GM21737 (cell line): ENCODE measurements around the gene POLE2.
A peak's percentile ranks its signal among the peaks of the same experiment; 100 is the strongest.
"Not testable (repeated sequence)": the region's sequence is repeated elsewhere in the genome, so short reads cannot be mapped to it uniquely, and the experiment has no call there.

Experiments
- ATAC-seq: cut with Tn5 transposase; IDR thresholded peaks from one replicate; pipeline ENCODE4 v1.9.1; 2021; ENCODE audit warnings: mild to moderate bottlenecking, moderate library complexity; ENCODE audit not compliant: unreplicated experiment

Gene POLE2

DNA sequence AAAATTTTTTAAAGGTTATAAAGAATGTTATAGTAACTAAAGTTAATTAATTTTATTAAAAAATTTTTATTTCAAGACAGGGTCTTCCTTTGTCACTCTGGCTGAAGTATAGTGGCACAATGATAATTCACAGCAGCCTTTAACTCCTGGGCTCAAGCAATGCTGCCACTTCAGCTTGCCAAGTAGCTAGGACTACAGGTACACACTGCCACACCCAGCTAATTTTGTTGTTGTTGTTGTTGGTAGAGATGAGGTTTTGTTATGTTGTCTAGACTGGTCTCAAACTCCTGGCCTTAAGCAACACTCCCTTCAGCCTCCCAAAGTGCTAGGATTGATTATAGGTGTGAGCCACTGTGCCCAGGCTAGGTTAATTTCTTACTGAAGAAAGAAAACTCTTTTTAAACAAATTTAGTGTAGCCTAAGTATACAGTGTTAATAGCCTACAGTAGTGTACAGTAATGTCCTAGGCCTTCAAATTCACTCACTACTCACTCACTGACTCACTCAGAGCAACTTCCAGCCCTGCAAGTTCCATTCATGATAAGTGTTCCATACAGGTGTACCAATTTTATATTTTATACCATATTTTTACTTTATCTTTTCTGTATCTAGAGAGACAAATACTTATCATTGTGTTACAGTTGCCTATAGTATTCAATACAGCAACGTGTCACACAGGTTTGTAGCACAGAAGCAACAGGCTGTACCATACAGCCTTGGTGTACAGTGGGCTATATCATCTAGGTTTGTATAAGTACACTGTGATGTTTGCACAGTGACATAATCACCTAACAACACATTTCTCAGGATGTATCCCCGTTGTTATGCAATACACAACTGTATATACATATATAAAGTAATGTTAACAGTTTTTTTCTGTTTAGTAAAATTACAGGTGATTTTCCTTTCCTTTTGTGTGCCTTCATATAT lies 28.2 kb downstream of the POLE2 start:
- ATAC-seq = no peak

DNA sequence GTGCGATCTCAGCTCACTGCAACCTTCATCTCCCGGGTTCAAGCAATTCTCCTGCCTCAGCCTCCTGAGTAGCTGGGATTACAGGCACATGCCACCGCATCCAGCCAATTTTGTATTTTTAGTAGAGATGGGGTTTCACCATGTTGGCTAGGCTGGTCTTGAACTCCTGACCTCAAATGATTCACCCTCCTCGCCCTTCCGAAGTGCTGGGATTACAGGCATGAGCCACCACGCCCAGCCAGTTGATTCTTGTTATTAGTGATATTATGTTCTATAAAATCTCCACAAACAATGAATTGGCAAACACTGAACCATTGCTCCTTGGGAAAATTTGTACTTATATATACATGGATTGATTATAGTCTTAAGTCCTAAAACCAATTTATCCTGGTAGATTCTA lies 30.5 kb downstream of the POLE2 start:
- ATAC-seq = not testable (repeated sequence)

DNA sequence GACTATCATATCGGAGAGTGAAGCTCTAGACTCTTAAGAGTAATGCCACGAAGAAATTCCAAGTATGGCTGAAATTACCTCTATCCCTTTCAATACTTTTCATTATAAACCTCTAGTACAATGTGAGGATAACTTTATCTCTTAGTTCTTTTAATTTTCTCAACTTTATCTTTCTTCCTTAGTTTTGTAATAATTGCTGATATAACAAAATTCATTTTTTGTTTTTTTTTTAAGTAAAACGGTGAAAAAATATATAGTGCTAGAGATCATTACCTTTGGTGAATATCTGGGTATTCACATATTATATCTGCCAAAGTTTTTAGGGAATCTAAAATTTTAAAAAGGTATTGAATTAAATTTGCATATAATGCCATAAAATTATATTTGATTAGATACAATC lies 33.5 kb downstream of the POLE2 start:
- ATAC-seq = no peak

DNA sequence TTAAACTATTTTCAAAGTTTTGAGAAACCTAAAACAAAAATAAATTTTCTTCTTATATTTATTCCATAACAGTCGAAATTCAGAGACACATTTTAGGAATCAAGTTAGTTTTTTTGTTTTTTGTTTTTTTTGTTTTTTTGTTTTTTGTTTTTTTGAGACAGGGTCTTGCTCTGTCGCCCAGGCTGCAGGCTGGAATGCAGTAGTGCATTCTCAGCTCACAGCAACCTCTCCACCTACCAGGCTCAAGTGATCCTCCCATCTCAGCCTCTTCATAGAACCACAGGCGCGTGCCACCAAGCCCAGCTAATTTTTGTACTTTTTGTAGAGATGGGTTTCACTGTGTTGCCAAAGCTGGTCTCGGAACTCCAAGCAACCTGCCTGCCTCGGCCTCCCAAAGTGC lies 34.5 kb downstream of the POLE2 start:
- no peak for ATAC-seq

DNA sequence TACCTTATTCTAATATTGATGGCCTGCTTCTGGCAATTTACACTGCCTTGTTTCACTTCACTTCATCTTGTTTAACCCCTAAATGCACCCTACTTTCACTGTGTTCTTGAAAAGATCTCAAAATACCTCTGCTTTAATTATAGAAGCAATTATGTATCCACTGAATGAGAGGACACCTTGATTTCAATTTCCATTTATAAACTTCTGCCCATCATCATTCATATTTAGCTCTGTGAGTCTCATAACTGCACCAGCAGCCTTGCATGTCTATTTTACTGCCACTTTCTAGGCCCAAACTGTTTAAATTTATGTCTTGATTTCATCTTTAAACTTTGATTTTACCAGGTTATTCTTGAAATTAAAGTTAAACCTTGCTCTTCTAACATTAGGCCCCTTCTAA lies 45.9 kb downstream of the POLE2 start:
- ATAC-seq = no peak

DNA sequence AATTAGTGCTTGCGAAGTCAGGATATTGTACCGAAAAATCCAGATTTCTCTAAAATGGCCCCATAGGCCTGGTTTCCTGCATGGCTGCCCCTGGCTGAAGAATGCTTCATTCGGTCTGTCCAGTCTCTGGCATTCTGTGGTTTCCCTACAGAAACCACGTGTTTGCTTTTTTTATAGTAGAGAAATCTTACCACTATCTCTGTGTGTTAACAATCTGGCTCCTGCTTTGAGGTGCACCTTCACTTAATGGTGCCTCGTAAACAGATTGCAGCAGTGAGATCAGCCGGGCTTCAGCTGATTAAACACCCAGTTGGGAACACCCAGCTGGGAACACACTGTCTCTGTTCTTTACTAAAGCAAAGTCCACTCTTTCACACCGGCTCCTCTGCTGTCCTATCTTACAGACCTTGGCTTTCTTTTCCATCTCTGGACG lies 46.3 kb downstream of the POLE2 start:
- ATAC-seq = no peak

DNA sequence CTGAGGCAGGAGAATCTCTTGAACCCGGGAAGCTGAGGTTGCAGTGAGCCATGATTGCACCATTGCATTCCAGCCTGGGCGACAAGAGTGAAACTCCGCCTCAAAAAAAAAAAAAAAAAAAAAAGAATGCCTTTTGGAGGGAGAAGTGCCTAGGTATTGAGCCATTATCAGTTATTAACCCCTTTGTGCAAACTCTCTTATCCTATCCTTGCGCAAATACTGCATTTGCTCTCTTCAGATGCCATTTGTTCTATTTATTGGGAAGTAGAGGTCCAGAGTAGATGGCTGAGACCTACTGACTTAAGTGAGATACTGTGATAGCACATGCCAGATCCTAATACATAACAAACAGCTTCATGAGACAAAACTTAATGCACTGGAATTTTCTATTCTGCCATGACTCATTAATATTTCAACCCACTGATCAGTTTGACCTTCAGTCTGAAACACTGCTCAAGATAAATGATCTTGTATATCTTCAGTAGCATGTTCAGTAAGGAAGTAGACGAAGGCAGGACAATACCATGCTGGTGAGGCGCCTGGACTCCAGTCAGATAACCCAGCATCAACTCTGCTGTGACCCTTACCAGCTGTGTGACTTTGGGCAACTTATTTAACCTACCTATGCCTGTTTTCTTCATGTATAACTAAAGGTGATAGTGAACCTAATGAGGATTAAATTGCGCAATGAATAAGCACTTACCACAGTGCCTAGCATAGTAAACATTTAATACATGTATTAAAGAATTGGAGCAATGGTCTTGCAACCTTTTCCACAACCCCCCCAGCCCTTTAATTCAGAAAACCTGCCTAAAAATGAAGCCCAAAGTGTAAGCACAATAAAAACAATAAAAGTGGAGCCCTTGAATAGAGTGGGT lies 47.2 kb downstream of the POLE2 start:
- no peak for ATAC-seq

DNA sequence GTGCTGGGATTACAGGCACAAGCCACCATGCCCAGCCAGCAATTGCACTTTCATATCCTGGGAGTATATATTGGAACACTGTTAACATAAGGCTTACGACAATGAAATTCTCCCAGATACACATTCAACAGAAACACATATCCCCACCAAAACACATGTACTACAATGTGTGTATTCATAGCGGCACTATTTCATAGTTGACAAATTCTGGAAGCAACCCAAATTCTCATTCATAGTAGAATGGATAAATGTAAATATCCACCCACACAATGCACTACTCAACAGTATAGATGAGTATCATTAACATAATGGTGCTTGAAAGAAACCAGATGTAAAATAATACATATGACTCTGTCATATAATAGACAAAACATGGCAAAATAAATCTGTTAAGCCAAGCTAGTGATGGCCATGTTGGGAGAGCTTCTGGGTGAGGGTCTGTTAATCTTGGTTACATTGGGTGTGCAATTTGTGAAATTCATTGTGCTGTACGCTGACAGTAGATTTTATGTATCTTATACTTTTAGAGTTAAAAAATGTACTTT lies 50.4 kb downstream of the POLE2 start:
- no peak for ATAC-seq

DNA sequence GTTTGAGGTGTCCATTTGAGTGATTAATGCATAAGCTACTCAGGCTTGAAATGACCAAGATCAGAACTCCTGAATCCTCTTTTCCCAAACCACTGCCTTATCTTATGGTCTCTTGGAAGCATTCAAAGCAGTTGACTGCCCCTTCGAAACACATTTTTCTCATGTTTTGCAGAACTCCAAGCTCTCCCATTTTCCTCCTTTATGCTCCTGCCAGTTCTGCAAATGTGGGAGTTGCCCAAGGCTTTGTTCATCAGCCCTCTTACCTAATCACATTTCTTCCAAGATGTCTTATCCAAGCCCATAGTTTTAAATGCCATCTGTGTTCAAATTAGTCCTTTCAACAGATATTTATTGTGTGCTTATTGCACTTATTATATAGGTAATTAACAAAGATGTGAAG lies 51.1 kb downstream of the POLE2 start:
- no peak for ATAC-seq

DNA sequence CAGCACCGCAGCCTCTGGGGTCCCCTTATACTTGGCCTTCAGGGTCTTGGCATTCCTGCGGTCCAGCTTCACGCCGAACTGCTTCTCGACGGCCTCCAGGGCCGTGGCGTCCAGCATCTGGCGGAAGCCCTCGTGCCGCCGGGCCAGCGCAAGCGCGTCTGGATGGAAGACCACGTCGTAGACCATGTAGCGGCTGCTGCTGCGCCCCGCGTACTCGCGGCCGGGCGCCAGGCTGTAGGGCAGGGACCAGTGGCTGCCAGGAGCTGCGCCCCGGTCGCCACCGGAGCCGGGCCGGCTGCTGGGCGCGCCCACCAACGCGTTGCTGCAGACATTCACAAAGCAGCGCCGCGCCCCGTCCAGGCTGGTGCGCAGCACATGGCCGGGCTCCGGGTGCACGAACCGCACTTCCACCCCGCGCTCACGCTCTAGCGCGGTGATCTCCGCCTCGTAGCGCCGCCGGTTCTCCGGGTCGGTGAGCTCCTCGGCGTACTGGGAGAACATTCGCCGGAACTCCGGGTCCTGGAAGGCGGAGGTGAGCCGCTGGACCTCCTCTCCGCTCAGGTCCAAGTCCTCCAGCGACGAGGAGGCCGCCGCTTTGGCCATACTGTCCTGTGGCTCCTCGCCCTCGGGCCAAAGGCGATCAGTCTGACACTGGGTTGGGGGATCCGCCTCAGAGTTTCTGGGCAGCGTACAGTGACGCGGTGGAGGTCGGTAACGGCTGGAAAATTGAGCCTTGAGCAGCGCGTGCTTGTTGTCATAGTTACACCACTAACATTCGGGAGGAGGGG lies 53.3 kb downstream of the POLE2 start, which contains the start of gene DNAAF2:
Gene DNAAF2 (minus strand): TSS at position 698 of the 788 bp plus-strand sequence. CDS start 95 bp downstream, at position 603.
- peak; percentile 35 for ATAC-seq

DNA sequence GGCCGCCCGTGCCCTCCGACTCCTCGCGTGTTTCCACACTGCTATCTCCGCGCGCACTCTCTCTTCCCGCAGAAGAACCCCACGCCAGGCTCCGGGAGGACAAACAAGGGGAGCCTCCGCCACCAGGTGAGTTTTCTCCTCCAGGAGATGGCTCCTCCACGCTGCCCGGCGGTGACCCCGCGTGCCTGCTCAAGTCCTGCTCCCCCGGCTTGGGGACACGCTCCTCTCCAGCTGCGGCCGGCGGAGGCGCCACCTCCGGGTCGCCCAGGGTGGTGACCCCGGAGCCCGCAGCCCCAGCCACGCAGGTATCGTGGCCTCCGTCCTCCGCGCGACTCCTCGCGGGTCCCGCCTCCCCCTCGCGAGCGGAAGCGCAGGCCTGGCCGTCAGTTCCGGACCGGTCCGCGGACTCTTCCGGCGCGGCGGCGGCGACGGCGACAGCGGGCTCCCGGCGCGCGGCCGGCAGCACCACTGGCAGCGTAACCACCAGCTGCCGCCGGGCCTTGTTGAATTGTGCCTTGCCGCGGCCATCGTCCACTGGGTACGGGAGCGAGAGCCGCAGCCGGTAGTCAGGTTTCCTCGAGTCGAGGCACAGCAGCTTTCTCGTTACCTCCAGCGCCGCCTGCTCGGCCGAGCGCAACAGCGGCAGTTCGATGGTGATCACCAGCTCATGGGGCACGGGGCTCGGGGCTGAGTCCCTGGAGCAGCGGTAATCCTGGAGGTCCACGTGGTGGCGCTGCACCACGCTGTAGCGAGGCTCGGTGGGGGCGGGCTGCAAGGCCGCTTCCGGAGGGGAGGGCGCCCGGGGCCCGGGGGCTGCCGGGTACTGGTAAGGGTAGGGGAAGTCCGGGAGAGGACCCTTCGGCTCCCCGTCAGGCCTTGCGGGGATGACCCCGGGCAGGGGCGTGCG lies 54.1 kb downstream of the POLE2 start:
- peak; percentile 79 for ATAC-seq

DNA sequence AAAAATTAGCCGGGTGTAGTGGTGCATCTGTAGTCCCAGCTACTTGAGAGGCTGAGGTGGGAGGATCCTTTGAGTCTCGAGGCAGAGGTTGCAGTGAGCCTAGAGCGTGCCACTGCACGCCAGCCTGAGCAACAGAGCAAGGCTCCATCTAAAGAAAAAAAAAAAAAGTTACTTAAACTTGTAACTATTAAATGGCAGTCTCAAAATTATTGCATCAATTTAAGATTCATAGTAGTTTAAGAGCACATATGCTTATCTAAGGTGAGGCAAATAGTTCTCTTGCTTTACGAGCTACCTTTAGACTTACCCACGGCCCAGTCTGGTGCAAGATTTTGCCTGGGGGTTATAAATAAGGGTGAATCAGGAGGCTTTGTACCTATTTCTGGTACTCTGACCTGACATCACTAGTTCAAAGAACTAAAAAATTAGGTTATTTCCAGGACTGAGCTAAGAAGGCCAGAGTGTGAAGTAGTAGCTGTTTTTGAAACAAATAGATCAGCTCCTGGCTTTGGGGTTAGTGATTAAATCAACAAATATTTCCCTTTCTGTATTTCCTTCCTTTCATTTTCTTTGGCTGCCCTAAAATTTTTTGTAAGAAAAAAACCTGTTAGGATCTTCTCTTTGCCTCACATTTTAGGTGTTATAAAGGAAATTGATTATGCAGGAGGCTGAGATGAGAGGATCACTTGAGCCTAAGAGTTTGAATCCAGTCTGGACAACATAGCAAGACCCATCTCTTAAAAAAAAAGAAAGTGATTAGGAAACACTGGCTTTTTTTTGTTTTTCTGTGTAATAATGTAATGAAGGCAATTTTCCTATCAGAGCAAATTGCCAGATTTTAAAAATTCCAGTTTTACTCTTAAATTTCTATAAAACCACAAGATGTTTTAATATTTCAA lies 63.8 kb downstream of the POLE2 start:
- no peak for ATAC-seq

DNA sequence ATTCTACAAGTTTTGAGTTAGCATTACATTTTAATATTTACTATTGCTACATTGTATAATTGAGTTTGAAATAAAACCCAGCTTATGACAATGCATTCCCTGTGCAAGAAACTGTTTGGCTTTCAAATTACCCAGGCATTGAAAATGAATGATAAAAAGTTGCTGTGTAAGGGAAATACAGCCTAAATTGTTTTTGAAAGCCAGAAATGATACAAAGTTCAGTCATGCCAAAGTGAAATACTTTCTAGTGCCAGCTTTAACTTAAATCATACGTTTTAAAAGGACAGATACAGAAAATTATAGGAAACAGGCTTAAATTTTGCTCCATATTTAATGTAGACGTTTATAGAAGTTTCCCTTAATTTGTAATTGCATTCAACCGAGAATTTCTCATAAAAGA lies 64.6 kb downstream of the POLE2 start:
- no peak for ATAC-seq

DNA sequence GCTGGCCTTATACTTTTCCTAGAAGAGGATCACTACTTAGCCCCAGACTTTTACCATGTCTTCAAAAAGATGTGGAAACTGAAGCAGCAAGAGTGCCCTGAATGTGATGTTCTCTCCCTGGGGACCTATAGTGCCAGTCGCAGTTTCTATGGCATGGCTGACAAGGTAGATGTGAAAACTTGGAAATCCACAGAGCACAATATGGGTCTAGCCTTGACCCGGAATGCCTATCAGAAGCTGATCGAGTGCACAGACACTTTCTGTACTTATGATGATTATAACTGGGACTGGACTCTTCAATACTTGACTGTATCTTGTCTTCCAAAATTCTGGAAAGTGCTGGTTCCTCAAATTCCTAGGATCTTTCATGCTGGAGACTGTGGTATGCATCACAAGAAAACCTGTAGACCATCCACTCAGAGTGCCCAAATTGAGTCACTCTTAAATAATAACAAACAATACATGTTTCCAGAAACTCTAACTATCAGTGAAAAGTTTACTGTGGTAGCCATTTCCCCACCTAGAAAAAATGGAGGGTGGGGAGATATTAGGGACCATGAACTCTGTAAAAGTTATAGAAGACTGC lies 65.9 kb downstream of the POLE2 start:
- ATAC-seq = no peak

DNA sequence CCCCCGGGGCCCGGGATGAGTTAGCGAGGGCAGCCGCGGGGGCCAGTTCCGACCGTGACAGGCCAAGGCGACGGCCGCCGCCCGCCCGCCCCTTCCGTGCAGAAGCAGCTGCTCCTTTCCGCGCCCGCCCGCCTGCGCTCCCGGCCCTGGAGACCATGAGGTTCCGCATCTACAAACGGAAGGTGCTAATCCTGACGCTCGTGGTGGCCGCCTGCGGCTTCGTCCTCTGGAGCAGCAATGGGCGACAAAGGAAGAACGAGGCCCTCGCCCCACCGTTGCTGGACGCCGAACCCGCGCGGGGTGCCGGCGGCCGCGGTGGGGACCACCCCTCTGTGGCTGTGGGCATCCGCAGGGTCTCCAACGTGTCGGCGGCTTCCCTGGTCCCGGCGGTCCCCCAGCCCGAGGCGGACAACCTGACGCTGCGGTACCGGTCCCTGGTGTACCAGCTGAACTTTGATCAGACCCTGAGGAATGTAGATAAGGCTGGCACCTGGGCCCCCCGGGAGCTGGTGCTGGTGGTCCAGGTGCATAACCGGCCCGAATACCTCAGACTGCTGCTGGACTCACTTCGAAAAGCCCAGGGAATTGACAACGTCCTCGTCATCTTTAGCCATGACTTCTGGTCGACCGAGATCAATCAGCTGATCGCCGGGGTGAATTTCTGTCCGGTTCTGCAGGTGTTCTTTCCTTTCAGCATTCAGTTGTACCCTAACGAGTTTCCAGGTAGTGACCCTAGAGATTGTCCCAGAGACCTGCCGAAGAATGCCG lies 66.7 kb downstream of the POLE2 start:
- peak; percentile 30 for ATAC-seq

DNA sequence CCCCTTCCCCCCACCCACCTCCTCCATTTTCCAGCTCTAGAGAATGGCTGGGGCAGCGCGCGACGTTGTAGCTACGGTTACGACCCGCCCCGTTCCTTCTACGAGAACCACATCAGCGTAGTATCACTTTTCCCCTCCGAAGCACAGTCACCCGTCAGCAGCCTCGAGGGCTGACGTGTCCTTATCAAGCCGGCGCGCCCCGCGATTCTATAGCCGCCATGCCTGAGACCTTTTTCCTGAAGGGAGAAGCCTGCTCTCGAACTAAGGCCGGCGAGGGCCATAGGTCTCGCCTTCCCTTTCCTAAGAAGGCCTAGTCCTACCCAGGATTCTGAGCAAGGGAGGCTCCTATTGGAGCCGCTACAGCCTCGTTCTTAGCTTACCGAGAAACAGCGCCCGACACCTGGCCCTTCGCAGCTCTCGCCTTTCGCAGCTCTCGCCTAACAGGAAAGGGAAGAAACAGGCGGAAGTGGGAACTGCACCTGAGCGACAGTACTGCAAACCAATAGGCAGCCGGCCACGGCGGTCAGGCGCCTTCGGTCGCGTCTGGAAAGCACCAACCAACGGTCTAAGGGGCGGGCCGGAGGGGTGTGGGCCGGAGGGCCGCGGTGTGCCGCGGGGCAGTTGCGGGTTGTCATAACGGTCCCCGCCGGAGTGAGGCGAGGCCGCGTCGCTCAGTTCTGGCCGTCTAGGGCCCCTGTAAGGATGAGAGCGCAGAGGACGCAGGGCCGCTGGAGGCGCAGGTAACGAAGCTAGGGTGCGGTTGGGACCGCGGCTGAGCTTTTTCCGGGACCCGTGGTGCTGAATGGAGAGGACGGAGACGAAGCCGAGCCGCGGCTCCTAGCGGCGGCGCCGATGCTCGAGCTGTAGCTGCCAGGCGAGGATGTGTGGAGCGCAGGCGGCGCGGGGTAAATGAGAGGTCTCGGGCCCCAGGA lies 67.6 kb downstream of the POLE2 start, which contains the start of the genes MGAT2 and RPL36AL:
Gene MGAT2 (plus strand): TSS at position 618 of the 932 bp plus-strand sequence. CDS start 470 bp downstream, outside the sequence.
Gene RPL36AL (minus strand): TSS at position 445 of the 932 bp plus-strand sequence. CDS start 1,522 bp downstream, outside the sequence.
- ATAC-seq = peak; percentile 97
